Immature natural killer cell (primary cell): ENCODE results near the gene CDC14A. TPM values are rescaled to one million over a fixed set of nuclear protein-coding genes. Genes with fewer than 3 reads are reported as not detected.
"Not testable (repeated sequence)": the region's sequence is repeated elsewhere in the genome, so short reads cannot be mapped to it uniquely, and the experiment has no call there.

Experiments
- DNase-seq, 3 donors: peaks; one replicate each; pipeline ENCODE4 v3.0.0; 2022; ENCODE audit warnings: mixed read lengths in 1 of 3
- H3K27ac Mint-ChIP-seq, 6 donors: one replicate each; pipeline ENCODE4 v1.8.0; 2020; ENCODE audit warnings: mixed read lengths in 6 of 6, mild to moderate bottlenecking in 5 of 6, inconsistent platforms in 4 of 6, moderate library complexity in 3 of 6
- H3K27me3 Mint-ChIP-seq, 3 donors: one replicate each; pipeline ENCODE4 v1.8.0; 2020 to 2021; ENCODE audit warnings: low read depth in 3 of 3, mild to moderate bottlenecking in 3 of 3, mixed read lengths in 3 of 3, moderate library complexity in 3 of 3, inconsistent platforms in 1 of 3
- H3K36me3 Mint-ChIP-seq, 3 donors: one replicate each; pipeline ENCODE4 v1.8.0; 2020; ENCODE audit warnings: mixed read lengths in 3 of 3, inconsistent platforms in 2 of 3, mild to moderate bottlenecking in 2 of 3
- H3K4me1 Mint-ChIP-seq, 2 donors: one replicate each; pipeline ENCODE4 v1.8.0; 2020; ENCODE audit warnings: inconsistent platforms in 2 of 2, mild to moderate bottlenecking in 2 of 2, mixed read lengths in 2 of 2, moderate library complexity in 1 of 2
- H3K4me3 Mint-ChIP-seq, 5 donors: one replicate each; pipeline ENCODE4 v1.8.0; 2020; ENCODE audit warnings: mild to moderate bottlenecking in 5 of 5, mixed read lengths in 5 of 5, inconsistent platforms in 3 of 5, moderate library complexity in 3 of 5
- H3K9me3 Mint-ChIP-seq, 6 donors: one replicate each; pipeline ENCODE4 v1.8.0; 2020; ENCODE audit warnings: mild to moderate bottlenecking in 6 of 6, mixed read lengths in 6 of 6, inconsistent platforms in 4 of 6, moderate library complexity in 3 of 6
- polyA plus RNA-seq, 3 donors: library from polyadenylated mRNA; unstranded; fragments of 300-500 nt; fragmentation: Illumina TruSeq; gene quantifications; one replicate each; pipeline ENCODE4 v1.2.3, GENCODE V29; 2021

Gene CDC14A
- polyA plus RNA-seq, 3 donors from 2014 or later, result 5.8 to 15.4 (median 10.9) TPM

DNA sequence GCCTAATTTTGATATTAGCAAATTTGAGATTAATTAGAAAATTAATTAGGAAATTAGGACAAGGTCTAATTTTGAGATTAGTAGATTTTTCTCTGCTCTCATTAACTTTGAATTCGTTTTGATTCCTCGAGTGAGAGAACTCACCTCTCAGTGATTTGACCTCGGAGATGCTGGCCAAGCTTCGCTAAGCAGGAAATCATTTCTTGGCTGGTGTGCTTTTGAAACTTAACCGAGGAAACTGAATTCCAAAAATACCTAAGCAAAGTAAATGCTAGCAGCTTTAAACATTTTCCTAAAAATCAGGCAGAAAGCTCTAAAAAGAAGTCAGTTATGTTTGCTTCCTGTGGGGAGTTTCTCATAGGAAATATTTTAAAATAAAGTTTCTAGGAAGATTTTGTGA lies 34.9 kb downstream of the CDC14A start:
- no peaks in the 10 kb centered on the region for H3K27me3 Mint-ChIP-seq
- peak overlapping the region; percentile 65 to 81 (median 76) for H3K4me3 Mint-ChIP-seq
- no peak for DNase-seq
- H3K27ac Mint-ChIP-seq, result peak overlapping the region; percentile 79 to 90 (median 88)
- H3K4me1 Mint-ChIP-seq, result peaks cover 52 to 71% of the 10 kb centered on the region in 2 donors
- H3K36me3 Mint-ChIP-seq, result peaks cover 6 to 16% (median 7%) of the 10 kb centered on the region in 3 donors
- H3K9me3 Mint-ChIP-seq, result no peaks in the 10 kb centered on the region

DNA sequence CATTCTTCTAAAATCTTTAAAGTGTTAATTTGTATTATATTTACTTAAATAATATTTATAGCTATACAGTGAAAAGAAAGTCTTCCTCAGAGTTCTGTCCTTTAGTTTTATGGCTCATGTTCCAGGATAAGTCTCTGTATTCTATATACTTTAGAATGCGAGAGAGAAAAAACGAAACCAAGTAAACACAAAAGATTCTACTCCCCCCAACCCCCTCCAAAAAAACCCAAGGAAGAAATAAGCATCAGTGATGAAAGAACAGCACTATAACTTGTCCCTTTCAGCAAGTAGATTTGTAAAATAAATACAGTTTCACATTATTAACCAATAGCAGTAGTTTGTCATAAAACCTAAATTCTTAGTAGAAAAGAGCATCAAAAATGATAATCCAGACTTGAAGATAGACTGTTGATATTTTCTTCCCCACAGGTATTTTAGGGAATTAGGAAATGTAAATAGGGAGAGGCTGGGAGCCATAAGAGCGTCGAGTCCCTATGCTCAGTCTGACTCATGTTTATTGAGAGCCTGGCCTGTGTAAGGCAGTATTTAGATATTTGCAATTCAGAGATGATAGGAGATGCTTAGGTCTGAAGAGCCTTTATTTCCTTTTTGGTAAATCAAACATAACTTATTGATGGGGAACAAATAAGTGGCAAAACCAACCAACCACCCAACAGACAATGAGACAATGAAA lies 35.5 kb downstream of the CDC14A start:
- H3K27me3 Mint-ChIP-seq, result no peaks in the 10 kb centered on the region
- peak overlapping the region; percentile 79 to 91 (median 87) for H3K27ac Mint-ChIP-seq
- H3K4me3 Mint-ChIP-seq, result peak overlapping the region; percentile 70 to 82 (median 80)
- H3K4me1 Mint-ChIP-seq, result peaks cover 58 to 77% of the 10 kb centered on the region in 2 donors
- peak in 1 of 3 donors; percentile 31 for DNase-seq
- H3K9me3 Mint-ChIP-seq, result no peaks in the 10 kb centered on the region
- H3K36me3 Mint-ChIP-seq, result peaks cover 6 to 18% (median 7%) of the 10 kb centered on the region in 3 donors

DNA sequence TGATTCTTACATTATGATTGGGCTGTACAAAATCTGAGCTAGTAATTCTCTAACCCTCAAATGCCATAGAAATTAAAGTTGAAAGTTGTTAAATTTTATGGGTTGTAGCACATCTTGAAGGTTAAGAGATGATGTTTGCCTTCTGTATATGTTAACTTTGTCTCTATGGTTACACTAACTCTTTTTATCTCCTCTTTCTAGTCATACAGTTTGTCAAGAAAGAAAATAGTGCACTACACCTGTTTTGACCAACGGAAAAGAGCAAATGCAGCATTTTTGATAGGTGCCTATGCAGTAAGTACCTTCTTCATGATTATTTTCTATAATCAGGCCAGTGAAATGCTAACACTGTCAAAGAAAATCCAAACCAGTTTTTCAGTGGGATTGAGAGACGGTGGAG lies 38.2 kb downstream of the CDC14A start:
- peaks cover 12 to 16% (median 15%) of the 10 kb centered on the region in 3 donors for H3K36me3 Mint-ChIP-seq
- H3K27ac Mint-ChIP-seq, result peak overlapping the region in 3 of 6 donors; percentile 45 to 49 (median 46)
- DNase-seq, result no peak
- H3K4me1 Mint-ChIP-seq, result peaks cover 78 to 85% of the 10 kb centered on the region in 2 donors
- H3K4me3 Mint-ChIP-seq, result no peak overlapping the region
- H3K27me3 Mint-ChIP-seq, result peaks cover 0 to under 1% (median 0%) of the 10 kb centered on the region in 3 donors
- H3K9me3 Mint-ChIP-seq, result no peaks in the 10 kb centered on the region

DNA sequence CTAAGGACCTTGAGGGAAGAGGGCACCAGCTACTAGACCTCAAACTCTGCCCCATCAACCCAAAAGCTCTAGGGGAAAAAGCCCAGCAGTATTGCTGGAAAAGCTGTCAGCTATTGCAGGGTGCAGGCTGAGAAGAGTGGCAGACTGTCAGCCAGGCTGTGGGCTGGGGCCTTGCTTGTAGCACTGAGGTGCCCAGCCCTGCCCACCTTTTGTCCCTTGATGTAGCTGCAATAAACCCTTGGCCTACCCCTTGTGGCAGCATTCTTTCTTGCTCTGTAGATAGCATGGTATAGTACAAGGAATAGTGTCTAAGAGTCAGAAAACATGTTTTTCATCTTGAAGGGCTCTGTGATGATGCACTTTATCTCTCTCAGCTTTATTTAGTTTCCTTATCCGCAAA lies 39.4 kb downstream of the CDC14A start:
- peaks cover 83 to 90% of the 10 kb centered on the region in 2 donors for H3K4me1 Mint-ChIP-seq
- H3K4me3 Mint-ChIP-seq, result no peak overlapping the region
- H3K27me3 Mint-ChIP-seq, result peaks cover 0 to 3% (median 2%) of the 10 kb centered on the region in 3 donors
- H3K9me3 Mint-ChIP-seq, result no peaks in the 10 kb centered on the region
- H3K36me3 Mint-ChIP-seq, result peaks cover 13 to 17% (median 15%) of the 10 kb centered on the region in 3 donors
- H3K27ac Mint-ChIP-seq, result peak overlapping the region; percentile 29 to 94 (median 66)
- peak in 1 of 3 donors; percentile 30 for DNase-seq

DNA sequence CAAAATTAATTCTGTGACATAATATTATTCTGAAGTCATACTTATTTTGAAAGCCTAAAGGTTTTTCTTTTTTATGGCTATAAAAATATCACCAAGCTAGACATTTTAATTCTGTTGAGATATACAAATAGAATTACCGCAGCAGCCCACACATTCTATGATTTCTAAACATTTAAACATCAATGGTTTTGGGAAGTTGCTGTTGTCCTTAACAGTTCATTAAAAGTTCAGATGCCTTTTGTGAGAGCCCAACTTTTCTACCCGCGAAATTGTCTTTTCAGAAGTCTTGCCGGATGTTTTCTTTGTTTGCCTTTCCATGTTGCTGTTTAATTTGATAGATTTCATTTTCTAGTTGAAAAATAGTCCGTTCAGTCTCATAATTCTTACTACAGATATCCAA lies 40.5 kb downstream of the CDC14A start:
- Mint-ChIP-seq H3K36me3 (peaks cover 13 to 17% (median 15%) of the 10 kb centered on the region in 3 donors), H3K4me3 (peak overlapping the region in 2 of 5 donors; percentile 19 to 36), H3K9me3 (no peaks in the 10 kb centered on the region), H3K4me1 (peaks cover 85 to 90% of the 10 kb centered on the region in 2 donors), H3K27ac (peak overlapping the region; percentile 29 to 94 (median 81)), H3K27me3 (peaks cover 0 to 3% (median 2%) of the 10 kb centered on the region in 3 donors)
- DNase-seq, result no peak

DNA sequence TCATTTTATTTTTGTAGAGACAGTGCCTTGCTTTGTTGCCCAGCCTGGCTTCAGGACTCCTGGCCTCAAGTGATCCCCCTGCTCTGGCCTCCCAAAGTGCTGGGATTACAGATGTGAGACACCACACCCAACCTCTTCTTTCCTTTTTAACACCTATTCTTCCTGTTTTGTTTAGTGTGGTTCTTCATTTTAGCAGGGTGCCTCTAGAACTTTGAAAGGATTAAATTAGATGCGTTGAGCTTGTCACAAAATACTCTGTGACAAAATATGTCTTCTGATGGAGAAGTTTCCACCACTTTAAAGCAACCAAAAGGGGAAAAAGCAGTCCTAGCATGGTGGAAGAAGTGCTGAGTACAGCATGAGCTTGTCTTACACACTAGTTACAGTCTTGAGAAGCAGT lies 42.0 kb downstream of the CDC14A start:
- Mint-ChIP-seq H3K4me1 (peaks cover 89 to 95% of the 10 kb centered on the region in 2 donors), H3K4me3 (peak overlapping the region; percentile 50 to 71 (median 67)), H3K9me3 (no peaks in the 10 kb centered on the region), H3K27me3 (peaks cover 0 to 6% (median 3%) of the 10 kb centered on the region in 3 donors), H3K27ac (peak overlapping the region; percentile 74 to 94 (median 87)), H3K36me3 (peaks cover 13 to 17% (median 15%) of the 10 kb centered on the region in 3 donors)
- peak in 1 of 3 donors; percentile 26 for DNase-seq

DNA sequence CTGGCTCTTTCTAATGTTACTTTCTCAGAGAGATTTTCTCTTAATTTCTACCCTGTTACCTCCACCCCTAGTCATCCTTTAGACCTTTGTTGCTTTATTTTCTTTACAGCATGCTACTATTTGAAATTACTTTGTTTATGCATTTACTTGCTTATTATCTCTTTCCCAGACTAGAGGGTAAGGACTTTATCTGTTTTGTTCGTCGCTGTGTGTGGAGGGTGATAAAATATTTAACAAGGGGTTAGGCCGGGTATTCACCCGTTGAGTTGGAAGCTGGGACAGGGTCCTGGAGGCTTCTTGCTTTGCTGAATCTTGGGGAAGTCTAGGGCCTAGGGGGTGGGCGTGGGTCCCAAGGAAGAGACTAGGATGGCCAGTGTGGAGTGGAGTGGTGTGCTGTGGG lies 43.6 kb downstream of the CDC14A start:
- no peaks in the 10 kb centered on the region for H3K9me3 Mint-ChIP-seq
- H3K27ac Mint-ChIP-seq, result peak overlapping the region; percentile 88 to 97 (median 94)
- peaks cover 92 to 99% of the 10 kb centered on the region in 2 donors for H3K4me1 Mint-ChIP-seq
- peak overlapping the region; percentile 42 to 82 (median 68) for H3K4me3 Mint-ChIP-seq
- H3K36me3 Mint-ChIP-seq, result peaks cover 9 to 12% (median 11%) of the 10 kb centered on the region in 3 donors
- peaks cover 3 to 6% (median 3%) of the 10 kb centered on the region in 3 donors for H3K27me3 Mint-ChIP-seq
- DNase-seq, result no peak

DNA sequence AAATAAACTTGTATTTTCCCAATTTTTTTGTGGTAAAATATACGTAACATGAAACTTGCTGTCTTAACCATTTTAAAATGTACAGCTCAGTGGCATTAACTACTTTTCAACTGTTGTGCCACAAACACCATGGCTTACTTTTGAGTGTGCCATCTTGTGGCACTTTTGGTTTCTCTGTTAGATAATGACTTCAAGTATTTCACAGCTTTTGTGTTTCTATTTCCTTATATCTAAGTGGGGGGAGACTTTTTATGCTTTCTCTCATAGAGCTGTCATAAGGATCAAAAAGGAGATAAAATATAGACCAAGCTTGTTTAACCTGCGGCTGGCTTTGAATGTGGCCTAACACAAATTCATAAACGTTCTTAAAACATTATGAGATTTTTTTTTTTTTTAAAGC lies 44.3 kb downstream of the CDC14A start:
- DNase-seq, result peak; percentile 72 to 79 (median 76)
- Mint-ChIP-seq H3K4me1 (peaks cover 94 to 99% of the 10 kb centered on the region in 2 donors), H3K36me3 (peaks cover 4 to 11% (median 6%) of the 10 kb centered on the region in 3 donors), H3K9me3 (no peaks in the 10 kb centered on the region), H3K27ac (peak overlapping the region; percentile 88 to 97 (median 94)), H3K4me3 (peak overlapping the region; percentile 42 to 82 (median 68)), H3K27me3 (peaks cover 3 to 6% (median 3%) of the 10 kb centered on the region in 3 donors)

DNA sequence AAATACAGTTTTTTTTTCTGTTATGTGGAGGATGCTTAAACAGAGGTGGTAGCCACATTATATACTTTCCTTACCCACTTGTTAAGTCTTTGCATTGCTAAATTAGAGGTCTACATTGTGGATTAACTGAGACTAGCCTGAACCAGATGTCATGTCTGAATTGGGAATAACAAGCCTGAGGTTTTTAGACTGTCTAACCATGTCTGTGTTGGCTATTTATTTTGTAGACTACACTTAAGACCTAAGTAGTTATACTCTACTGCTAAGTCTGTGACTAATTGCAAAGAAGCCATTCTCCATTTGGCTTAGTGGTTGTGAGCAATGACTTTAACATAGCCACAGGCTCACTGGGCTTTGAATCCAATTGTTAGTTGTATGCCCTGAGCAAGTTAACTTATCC lies 45.4 kb downstream of the CDC14A start:
- Mint-ChIP-seq H3K4me1 (peaks cover 92 to 98% of the 10 kb centered on the region in 2 donors), H3K27me3 (peaks cover 3 to 6% (median 3%) of the 10 kb centered on the region in 3 donors), H3K27ac (peak overlapping the region; percentile 88 to 97 (median 94)), H3K36me3 (peaks cover 0 to 11% (median 6%) of the 10 kb centered on the region in 3 donors), H3K4me3 (peak overlapping the region; percentile 42 to 82 (median 68)), H3K9me3 (no peaks in the 10 kb centered on the region)
- peak; percentile 53 to 63 (median 62) for DNase-seq

DNA sequence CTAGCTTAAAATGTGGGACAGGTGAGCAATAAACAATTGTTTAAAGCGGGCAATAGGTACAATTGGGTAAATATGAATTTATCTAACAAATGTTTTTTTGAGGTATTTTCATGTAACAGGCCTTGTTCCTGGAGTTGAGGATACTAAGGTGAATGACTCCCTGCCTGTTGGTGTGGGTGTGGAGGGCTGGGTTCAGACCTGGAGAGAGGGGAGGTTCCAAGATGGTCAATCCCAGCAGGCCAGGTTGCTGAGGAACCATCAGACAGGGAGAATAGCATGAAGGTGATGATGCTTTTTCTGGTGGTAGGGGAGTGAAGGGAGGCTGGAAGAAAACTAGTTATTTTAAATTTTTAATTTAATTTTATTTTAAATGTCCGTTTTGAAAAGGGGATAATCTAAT lies 46.3 kb downstream of the CDC14A start:
- H3K4me3 Mint-ChIP-seq, result peak overlapping the region; percentile 42 to 82 (median 68)
- H3K27me3 Mint-ChIP-seq, result peaks cover 3 to 6% (median 3%) of the 10 kb centered on the region in 3 donors
- H3K4me1 Mint-ChIP-seq, result peaks cover 92 to 98% of the 10 kb centered on the region in 2 donors
- peak overlapping the region; percentile 88 to 97 (median 94) for H3K27ac Mint-ChIP-seq
- H3K36me3 Mint-ChIP-seq, result peaks cover 3 to 11% (median 6%) of the 10 kb centered on the region in 3 donors
- no peak for DNase-seq
- H3K9me3 Mint-ChIP-seq, result no peaks in the 10 kb centered on the region

DNA sequence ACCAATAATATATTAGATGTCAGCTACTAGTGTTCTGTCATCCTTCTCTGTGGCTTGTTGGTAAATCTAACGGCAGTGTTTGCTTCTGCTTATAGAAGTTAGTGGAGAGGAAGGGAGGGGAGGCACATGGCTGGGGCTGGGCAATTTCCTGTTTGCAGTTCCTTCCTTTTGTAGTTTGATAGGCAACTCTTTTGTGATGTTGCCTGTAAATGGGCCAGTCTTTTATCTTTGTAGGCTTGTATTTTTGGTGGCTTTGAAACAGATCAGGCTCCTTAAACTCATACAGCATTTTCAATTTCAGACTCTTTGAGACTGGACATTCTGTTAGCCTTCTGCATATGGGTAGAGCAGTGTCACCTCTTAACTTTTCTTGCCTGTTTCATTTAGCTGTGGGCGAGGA lies 48.1 kb downstream of the CDC14A start:
- H3K27me3 Mint-ChIP-seq, result peaks cover 3 to 9% (median 3%) of the 10 kb centered on the region in 3 donors
- peaks cover 3% of the 10 kb centered on the region in 3 donors for H3K36me3 Mint-ChIP-seq
- H3K4me3 Mint-ChIP-seq, result peak overlapping the region; percentile 69 to 91 (median 85)
- H3K27ac Mint-ChIP-seq, result peak overlapping the region; percentile 79 to 96 (median 94)
- H3K9me3 Mint-ChIP-seq, result no peaks in the 10 kb centered on the region
- peaks cover 89 to 97% of the 10 kb centered on the region in 2 donors for H3K4me1 Mint-ChIP-seq
- DNase-seq, result peak; percentile 50 to 65 (median 53)

DNA sequence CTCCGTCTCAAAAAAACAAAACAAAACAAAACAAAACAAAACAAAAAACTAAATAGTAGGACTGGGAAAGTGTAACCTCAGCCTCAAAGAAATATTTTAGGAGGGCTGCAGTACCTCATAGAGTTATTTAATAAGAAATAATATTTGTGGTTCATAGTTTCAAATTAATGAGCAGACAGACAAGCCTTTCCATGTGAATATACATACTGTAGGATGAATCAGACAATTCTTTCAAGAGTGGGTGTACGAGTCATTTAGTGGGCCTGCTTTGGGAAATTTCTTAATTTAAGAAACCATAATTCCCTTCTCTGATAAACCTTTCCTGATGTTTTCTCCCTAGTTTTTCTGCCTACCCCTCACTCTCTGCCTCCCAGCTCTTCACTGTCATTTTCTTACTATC lies 52.5 kb downstream of the CDC14A start:
- Mint-ChIP-seq H3K4me1 (peaks cover 90 to 96% of the 10 kb centered on the region in 2 donors), H3K4me3 (peak overlapping the region in 1 of 5 donors; percentile 86), H3K9me3 (no peaks in the 10 kb centered on the region), H3K27me3 (peaks cover 0 to 5% (median 4%) of the 10 kb centered on the region in 3 donors), H3K27ac (peak overlapping the region; percentile 44 to 96 (median 86)), H3K36me3 (peaks cover 6 to 16% (median 7%) of the 10 kb centered on the region in 3 donors)
- DNase-seq, result no peak

DNA sequence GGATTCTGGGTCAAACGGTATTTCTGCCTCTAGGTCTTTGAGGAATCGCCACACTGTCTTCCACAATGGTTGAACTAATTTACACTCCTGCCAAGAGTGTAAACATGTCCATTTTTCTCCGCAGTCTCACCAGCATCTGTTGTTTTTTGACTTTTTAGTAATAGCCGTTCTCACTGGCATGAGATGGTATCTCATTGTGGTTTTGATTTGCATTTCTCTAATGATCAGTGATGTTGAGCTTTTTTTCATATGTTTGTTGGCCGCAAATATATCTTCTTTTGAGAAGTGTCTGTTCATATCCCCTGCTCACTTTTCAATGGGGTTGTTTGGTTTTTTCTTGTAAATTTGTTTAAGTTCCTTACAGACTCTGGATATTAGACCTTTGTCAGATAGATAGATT lies 53.6 kb downstream of the CDC14A start:
- H3K27me3 Mint-ChIP-seq, DNase-seq, H3K9me3 Mint-ChIP-seq: not testable (repeated sequence)
- Mint-ChIP-seq H3K4me3 (peak overlapping the region; percentile 36 to 86 (median 42)), H3K36me3 (peaks cover 6 to 16% (median 9%) of the 10 kb centered on the region in 3 donors), H3K27ac (peak overlapping the region; percentile 44 to 96 (median 86)), H3K4me1 (peaks cover 83 to 88% of the 10 kb centered on the region in 2 donors)

DNA sequence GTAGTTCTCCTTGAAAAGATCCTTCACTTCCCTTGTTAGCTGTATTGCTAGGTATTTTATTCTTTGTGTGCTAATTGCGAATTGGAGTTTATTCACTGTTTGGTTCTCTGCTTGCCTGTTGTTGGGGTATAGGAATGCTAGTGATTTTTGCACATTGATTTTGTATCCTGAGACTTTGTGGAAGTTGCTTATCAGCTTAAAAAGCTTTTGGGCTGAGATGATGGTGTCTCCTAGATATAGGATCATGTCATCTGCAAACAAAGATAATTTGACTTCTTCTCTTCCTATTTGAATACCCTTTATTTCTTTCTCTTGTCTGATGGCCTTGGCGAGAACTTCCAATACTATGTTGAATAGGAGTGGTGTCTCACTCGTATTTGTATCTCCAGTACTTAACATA lies 55.1 kb downstream of the CDC14A start:
- Mint-ChIP-seq H3K4me1 (peaks cover 84 to 89% of the 10 kb centered on the region in 2 donors), H3K4me3 (peak overlapping the region in 3 of 5 donors; percentile 13 to 75 (median 19)), H3K27ac (peak overlapping the region in 4 of 6 donors; percentile 44 to 90 (median 75)), H3K36me3 (peaks cover 6 to 16% (median 14%) of the 10 kb centered on the region in 3 donors)
- DNase-seq, H3K9me3 Mint-ChIP-seq, H3K27me3 Mint-ChIP-seq: not testable (repeated sequence)
